HL-60 (cell line): Measurements from ENCODE around the gene RDH5.

ENCODE experiments used
- GABPA ChIP-seq: IDR thresholded peaks from 2 replicates; pipeline ENCODE4 v1.6.1; 2012; ENCODE audit warnings: low read depth
- POLR2AphosphoS5 ChIP-seq: IDR thresholded peaks from 2 replicates; pipeline ENCODE4 v1.6.1; 2012; ENCODE audit warnings: low read depth
- SPI1 ChIP-seq: IDR thresholded peaks from 2 replicates; pipeline ENCODE4 v1.6.1; 2012; ENCODE audit warnings: low read depth, mild to moderate bottlenecking, borderline replicate concordance
- TF ChIP-seq, protein P1 (sequence below): IDR thresholded peaks from one replicate; pipeline ENCODE4 v1.5.1; 2011; ENCODE audit warnings: low read length, control low read depth, inconsistent platforms; ENCODE audit not compliant: insufficient read depth
- TF ChIP-seq, protein P2 (sequence below): IDR thresholded peaks from 2 replicates; pipeline ENCODE4 v1.6.1; 2012; ENCODE audit warnings: low read depth; ENCODE audit not compliant: insufficient replicate concordance

DNA sequence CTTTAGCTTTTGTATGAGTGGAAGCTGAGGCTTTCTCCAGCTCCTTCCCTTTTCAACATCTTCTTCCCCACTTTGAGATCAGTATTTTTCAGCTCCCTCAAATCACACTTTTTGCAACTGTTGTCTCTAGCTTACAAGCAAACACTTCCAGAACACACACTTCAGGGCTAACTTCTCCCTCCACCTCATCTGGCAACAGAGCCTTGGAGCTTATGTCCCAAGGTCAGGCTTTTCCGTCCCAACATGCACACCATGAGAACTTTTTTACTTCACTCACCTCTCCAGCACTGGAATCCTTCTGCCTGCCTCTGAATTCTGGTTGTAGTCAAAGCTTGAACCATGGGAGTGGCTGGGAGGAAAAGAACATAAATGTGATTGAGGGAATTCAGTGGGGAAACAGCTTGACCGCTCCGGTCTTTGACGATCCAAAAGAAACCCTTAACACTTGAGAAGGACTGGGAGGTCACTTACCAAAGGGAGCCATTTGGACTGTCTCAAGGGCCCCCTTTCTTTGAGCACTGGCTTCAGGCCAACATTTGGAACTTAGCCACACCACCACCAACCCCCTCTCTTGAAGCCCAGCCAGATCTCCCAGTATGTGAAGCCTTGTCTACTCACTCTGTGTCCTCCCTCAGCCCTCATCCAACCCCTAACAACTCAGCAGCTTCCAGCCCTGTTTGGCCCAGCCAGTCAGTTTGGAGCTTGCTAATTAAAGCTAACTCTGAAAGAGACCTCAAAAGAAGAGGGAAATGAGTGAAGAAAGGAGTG lies 8.2 kb upstream of the RDH5 start:
- TF ChIP-seq, protein P1, sequence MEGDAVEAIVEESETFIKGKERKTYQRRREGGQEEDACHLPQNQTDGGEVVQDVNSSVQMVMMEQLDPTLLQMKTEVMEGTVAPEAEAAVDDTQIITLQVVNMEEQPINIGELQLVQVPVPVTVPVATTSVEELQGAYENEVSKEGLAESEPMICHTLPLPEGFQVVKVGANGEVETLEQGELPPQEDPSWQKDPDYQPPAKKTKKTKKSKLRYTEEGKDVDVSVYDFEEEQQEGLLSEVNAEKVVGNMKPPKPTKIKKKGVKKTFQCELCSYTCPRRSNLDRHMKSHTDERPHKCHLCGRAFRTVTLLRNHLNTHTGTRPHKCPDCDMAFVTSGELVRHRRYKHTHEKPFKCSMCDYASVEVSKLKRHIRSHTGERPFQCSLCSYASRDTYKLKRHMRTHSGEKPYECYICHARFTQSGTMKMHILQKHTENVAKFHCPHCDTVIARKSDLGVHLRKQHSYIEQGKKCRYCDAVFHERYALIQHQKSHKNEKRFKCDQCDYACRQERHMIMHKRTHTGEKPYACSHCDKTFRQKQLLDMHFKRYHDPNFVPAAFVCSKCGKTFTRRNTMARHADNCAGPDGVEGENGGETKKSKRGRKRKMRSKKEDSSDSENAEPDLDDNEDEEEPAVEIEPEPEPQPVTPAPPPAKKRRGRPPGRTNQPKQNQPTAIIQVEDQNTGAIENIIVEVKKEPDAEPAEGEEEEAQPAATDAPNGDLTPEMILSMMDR, result no peak
- TF ChIP-seq POLR2AphosphoS5, result no peak
- no peak for TF ChIP-seq GABPA
- no peak for TF ChIP-seq SPI1
- TF ChIP-seq, protein P2, sequence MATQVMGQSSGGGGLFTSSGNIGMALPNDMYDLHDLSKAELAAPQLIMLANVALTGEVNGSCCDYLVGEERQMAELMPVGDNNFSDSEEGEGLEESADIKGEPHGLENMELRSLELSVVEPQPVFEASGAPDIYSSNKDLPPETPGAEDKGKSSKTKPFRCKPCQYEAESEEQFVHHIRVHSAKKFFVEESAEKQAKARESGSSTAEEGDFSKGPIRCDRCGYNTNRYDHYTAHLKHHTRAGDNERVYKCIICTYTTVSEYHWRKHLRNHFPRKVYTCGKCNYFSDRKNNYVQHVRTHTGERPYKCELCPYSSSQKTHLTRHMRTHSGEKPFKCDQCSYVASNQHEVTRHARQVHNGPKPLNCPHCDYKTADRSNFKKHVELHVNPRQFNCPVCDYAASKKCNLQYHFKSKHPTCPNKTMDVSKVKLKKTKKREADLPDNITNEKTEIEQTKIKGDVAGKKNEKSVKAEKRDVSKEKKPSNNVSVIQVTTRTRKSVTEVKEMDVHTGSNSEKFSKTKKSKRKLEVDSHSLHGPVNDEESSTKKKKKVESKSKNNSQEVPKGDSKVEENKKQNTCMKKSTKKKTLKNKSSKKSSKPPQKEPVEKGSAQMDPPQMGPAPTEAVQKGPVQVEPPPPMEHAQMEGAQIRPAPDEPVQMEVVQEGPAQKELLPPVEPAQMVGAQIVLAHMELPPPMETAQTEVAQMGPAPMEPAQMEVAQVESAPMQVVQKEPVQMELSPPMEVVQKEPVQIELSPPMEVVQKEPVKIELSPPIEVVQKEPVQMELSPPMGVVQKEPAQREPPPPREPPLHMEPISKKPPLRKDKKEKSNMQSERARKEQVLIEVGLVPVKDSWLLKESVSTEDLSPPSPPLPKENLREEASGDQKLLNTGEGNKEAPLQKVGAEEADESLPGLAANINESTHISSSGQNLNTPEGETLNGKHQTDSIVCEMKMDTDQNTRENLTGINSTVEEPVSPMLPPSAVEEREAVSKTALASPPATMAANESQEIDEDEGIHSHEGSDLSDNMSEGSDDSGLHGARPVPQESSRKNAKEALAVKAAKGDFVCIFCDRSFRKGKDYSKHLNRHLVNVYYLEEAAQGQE, result no peak
